ENCODE results near the gene RNF223. TPM values are rescaled to one million over a fixed set of nuclear protein-coding genes. Genes with fewer than 3 reads are reported as not detected.
A peak's percentile ranks its signal among the peaks of the same experiment; 100 is the strongest.

The RNF223 gene
- total RNA-seq, 1 experiment from 2014 or later = 5.0 TPM

- TF ChIP-seq, protein P1, sequence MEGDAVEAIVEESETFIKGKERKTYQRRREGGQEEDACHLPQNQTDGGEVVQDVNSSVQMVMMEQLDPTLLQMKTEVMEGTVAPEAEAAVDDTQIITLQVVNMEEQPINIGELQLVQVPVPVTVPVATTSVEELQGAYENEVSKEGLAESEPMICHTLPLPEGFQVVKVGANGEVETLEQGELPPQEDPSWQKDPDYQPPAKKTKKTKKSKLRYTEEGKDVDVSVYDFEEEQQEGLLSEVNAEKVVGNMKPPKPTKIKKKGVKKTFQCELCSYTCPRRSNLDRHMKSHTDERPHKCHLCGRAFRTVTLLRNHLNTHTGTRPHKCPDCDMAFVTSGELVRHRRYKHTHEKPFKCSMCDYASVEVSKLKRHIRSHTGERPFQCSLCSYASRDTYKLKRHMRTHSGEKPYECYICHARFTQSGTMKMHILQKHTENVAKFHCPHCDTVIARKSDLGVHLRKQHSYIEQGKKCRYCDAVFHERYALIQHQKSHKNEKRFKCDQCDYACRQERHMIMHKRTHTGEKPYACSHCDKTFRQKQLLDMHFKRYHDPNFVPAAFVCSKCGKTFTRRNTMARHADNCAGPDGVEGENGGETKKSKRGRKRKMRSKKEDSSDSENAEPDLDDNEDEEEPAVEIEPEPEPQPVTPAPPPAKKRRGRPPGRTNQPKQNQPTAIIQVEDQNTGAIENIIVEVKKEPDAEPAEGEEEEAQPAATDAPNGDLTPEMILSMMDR (IDR thresholded peaks at IDR 0.05; ENCODE audit: unreplicated experiment) = no peak
- no TSS peak for BruUV-seq (replicated peaks)
- peaks cover 18% of the 10 kb centered on the region for H3K4me1 Mint-ChIP-seq (ENCODE audit: low read depth, unreplicated experiment)
- no peak for DNase-seq
- H3K9me3 Mint-ChIP-seq (ENCODE audit: low read depth, unreplicated experiment) = no peaks in the 10 kb centered on the region
- intact Hi-C loops (cut with micrococcal nuclease; ENCODE audit: unreplicated experiment) = no loop called here
- H3K27ac Mint-ChIP-seq (ENCODE audit: unreplicated experiment) = no peak overlapping the region
- H3K36me3 Mint-ChIP-seq (ENCODE audit: insufficient read depth, unreplicated experiment) = peaks cover 42% of the 10 kb centered on the region
- CTCF ChIA-PET = no interaction called here
- no peaks in the 10 kb centered on the region for H3K27me3 Mint-ChIP-seq (ENCODE audit: unreplicated experiment)
- no peak overlapping the region for H3K4me3 Mint-ChIP-seq (ENCODE audit: low read depth, unreplicated experiment)
Measured at GRCh38 chr1:1025730-1026129, 48.4 kb downstream of the RNF223 start.

DNA sequence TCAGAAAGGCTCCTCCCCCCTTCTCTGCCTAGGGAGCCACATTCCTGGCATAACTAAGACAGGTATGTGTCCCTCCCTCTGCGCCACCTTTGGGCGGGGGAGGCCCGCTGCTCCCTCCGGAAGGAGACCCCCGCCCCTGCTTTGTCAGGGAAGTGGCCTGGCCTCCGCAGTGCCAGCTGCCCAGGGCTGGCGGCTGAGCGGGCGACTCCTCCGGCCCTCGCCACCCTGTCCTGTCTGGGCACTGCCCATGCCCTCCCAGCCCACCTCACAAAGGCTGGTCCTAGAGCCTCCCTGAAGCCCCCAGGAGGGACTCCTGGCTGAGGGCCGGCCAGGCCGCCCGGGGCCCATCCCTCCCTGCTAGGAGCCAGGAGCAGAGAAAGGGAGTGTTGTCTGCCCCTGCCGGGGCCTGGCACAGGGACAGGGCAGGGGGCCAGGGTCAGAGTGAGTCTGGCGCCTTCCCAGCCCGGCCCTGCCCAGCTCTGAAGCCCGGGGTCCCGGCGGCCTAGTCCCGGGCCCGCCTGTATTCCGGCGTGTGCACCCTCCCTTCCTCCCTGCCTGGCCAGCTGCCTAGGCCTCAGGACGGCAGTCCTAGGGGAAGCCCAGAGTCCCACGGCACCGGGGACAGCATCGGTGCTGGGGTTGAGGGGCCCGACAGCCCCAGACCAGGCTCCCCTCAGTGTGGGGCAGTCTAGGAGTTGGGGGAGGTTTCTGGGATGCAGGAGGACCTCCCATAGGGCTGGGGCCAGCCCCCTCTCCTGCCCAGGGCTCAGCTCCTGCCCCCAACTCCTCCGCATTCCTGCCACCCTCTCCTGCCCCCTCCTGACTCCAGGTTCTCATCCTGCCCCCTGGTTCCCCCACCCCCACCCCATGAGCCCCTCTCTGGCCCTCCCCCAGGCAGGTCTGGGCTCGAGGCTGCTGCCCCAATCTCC, 49.1 kb downstream of the RNF223 start:
- peaks cover 18% of the 10 kb centered on the region for H3K4me1 Mint-ChIP-seq (ENCODE audit: low read depth, unreplicated experiment)
- H3K27ac Mint-ChIP-seq (ENCODE audit: unreplicated experiment) = peak overlapping the region; percentile 54
- TF ChIP-seq, protein P1 (IDR thresholded peaks at IDR 0.05; ENCODE audit: unreplicated experiment) = no peak
- H3K4me3 Mint-ChIP-seq (ENCODE audit: low read depth, unreplicated experiment) = peak overlapping the region; percentile 73
- H3K36me3 Mint-ChIP-seq (ENCODE audit: insufficient read depth, unreplicated experiment) = peaks cover 46% of the 10 kb centered on the region
- peak; percentile 89 for DNase-seq
- intact Hi-C loops (cut with micrococcal nuclease; ENCODE audit: unreplicated experiment) = loop anchor here (5.0 kb wide), 1 partner anchor 32 kb away; no protein-coding TSS in a partner anchor
- no TSS peak for BruUV-seq (replicated peaks)
- H3K9me3 Mint-ChIP-seq (ENCODE audit: low read depth, unreplicated experiment) = no peaks in the 10 kb centered on the region
- no peaks in the 10 kb centered on the region for H3K27me3 Mint-ChIP-seq (ENCODE audit: unreplicated experiment)
- CTCF ChIA-PET = no interaction called here

DNA sequence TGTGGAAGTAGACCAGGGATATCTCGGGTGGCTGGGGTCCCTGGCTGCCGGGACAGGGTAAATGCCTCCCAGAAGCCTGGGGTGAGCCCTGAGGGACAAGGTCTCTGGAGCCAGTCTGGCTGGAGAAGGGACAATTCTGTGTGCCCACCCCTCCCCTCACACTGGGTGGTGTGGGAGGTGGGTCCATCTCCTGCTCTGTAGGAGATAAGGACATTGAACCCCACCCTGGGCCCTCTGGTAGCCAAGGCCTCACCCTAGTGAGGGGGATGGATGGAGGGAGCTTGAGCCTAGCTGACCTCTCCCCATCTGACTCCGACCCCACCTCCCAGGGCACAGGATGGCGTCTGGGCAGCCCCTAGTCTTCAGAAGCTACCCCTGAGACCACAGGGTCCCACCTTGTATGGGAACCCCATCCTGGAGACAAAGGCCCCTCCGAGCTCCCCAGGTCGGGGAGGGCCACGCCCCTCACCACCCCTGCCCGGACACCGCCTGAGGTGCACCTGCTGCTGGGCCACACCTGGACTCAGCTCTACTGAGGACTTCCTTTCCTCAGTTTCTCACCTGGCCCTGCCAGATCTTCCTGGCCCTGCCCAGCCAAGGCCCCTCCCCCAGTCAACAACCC, 49.8 kb downstream of the RNF223 start:
- no TSS peak for BruUV-seq (replicated peaks)
- CTCF ChIA-PET = no interaction called here
- no peaks in the 10 kb centered on the region for H3K27me3 Mint-ChIP-seq (ENCODE audit: unreplicated experiment)
- intact Hi-C loops (cut with micrococcal nuclease; ENCODE audit: unreplicated experiment) = loop anchor here (5.0 kb wide), 1 partner anchor 33 kb away; no protein-coding TSS in a partner anchor
- H3K9me3 Mint-ChIP-seq (ENCODE audit: low read depth, unreplicated experiment) = no peaks in the 10 kb centered on the region
- TF ChIP-seq, protein P1 (IDR thresholded peaks at IDR 0.05; ENCODE audit: unreplicated experiment) = no peak
- no peak for DNase-seq
- H3K4me3 Mint-ChIP-seq (ENCODE audit: low read depth, unreplicated experiment) = peak overlapping the region; percentile 73
- H3K4me1 Mint-ChIP-seq (ENCODE audit: low read depth, unreplicated experiment) = peaks cover 18% of the 10 kb centered on the region
- peak overlapping the region; percentile 54 for H3K27ac Mint-ChIP-seq (ENCODE audit: unreplicated experiment)
- H3K36me3 Mint-ChIP-seq (ENCODE audit: insufficient read depth, unreplicated experiment) = peaks cover 49% of the 10 kb centered on the region

DNA sequence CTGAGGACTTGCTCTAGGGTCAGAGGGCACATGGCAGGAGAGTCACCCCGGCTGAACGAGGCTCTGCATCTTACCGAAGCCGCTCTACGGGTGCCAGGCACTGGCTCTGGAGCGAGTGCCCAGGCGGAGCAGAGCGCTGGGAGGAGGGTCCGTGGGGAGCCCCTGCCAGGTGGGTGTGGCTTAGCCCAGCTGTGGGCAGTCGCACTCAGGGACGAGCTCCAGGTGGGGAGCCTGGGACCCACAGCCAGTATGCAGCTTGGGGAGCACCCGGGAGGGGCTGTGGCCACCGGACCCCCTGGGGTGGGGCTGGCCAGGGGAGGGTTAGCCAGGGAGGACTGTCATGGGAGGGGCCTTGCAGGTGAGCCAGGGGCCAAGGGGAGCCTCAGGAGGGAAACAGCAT, 50.4 kb downstream of the RNF223 start:
- DNase-seq = peak; percentile 33
- Mint-ChIP-seq H3K36me3 (ENCODE audit: insufficient read depth, unreplicated experiment) (peaks cover 53% of the 10 kb centered on the region), H3K27me3 (ENCODE audit: unreplicated experiment) (no peaks in the 10 kb centered on the region), H3K4me3 (ENCODE audit: low read depth, unreplicated experiment) (peak overlapping the region; percentile 73), H3K9me3 (ENCODE audit: low read depth, unreplicated experiment) (no peaks in the 10 kb centered on the region), H3K4me1 (ENCODE audit: low read depth, unreplicated experiment) (peaks cover 18% of the 10 kb centered on the region), H3K27ac (ENCODE audit: unreplicated experiment) (peak overlapping the region; percentile 22)
- no TSS peak for BruUV-seq (replicated peaks)
- TF ChIP-seq, protein P1 (IDR thresholded peaks at IDR 0.05; ENCODE audit: unreplicated experiment) = no peak
- intact Hi-C loops (cut with micrococcal nuclease; ENCODE audit: unreplicated experiment) = loop anchor here (5.0 kb wide), 1 partner anchor 34 kb away; no protein-coding TSS in a partner anchor
- CTCF ChIA-PET = no interaction called here

All from Calu3 (cell line).